MCF 10A (cell line): ENCODE measurements around the gene AGPAT4. TPM values are rescaled to one million over a fixed set of nuclear protein-coding genes. Genes with fewer than 3 reads are reported as not detected.

Source experiments
- BruUV-seq: library from RNA; stranded (reverse); fragments of 400-500 nt; replicated peaks from 2 replicates; lab custom pipeline; 2021; lab: Mats Ljungman, UMichigan
- CTCF ChIA-PET: fragments of 300-600 bp; sonication (Branson Sonifier 250); formaldehyde crosslinking; extraction: SDS; loops from one replicate; lab custom pipeline; 2021; ENCODE audit warnings: antibody characterized with exemption, inconsistent platforms; lab: Yijun Ruan, JAX
- POLR2A ChIA-PET: fragments of 300-600, 350-650 bp; sonication (Branson Sonifier 250); formaldehyde crosslinking; extraction: SDS; loops from one replicate; lab custom pipeline; 2020; ENCODE audit warnings: antibody characterized with exemption, inconsistent platforms; lab: Yijun Ruan, JAX
- DNase-seq: peaks from one replicate; pipeline ENCODE4 v3.0.0-alpha.2; 2018; ENCODE audit not compliant: unreplicated experiment
- H3K27ac Mint-ChIP-seq: one replicate; pipeline ENCODE4 v1.8.0; 2022; ENCODE audit warnings: mild to moderate bottlenecking, low read depth, mixed read lengths; ENCODE audit not compliant: unreplicated experiment
- H3K27me3 Mint-ChIP-seq: one replicate; pipeline ENCODE4 v1.8.0; 2022; ENCODE audit warnings: mixed read lengths; ENCODE audit not compliant: insufficient read depth, unreplicated experiment
- H3K36me3 Mint-ChIP-seq: one replicate; pipeline ENCODE4 v1.8.0; 2022; ENCODE audit warnings: mild to moderate bottlenecking, moderate library complexity, mixed read lengths; ENCODE audit not compliant: insufficient read depth, unreplicated experiment
- H3K4me1 Mint-ChIP-seq: one replicate; pipeline ENCODE4 v1.8.0; 2022; ENCODE audit warnings: mixed read lengths; ENCODE audit not compliant: insufficient read depth, unreplicated experiment
- H3K4me3 Mint-ChIP-seq: one replicate; pipeline ENCODE4 v1.8.0; 2022; ENCODE audit warnings: mild to moderate bottlenecking, moderate library complexity, mixed read lengths; ENCODE audit not compliant: unreplicated experiment
- H3K9me3 Mint-ChIP-seq: one replicate; pipeline ENCODE4 v1.8.0; 2022; ENCODE audit warnings: mixed read lengths; ENCODE audit not compliant: unreplicated experiment
- intact Hi-C: fragments of 100-400 bp; cut with micrococcal nuclease; formaldehyde crosslinking; loops from 2 replicates; pipeline ENCODE4 v1.14.1; 2022
- total RNA-seq: library from RNA; stranded (reverse); gene quantifications from 2 replicates; pipeline ENCODE4 v1.2.3, GENCODE V29; 2022
- TF ChIP-seq, protein P1 (sequence below): fragments of 200-600 bp; IDR thresholded peaks from one replicate; pipeline ENCODE4 v1.8.0; 2022; ENCODE audit warnings: antibody characterized with exemption, mild to moderate bottlenecking; ENCODE audit not compliant: unreplicated experiment

Gene AGPAT4
- total RNA-seq, 1 experiment from 2014 or later, result 5.6 TPM

- TF ChIP-seq, protein P1, sequence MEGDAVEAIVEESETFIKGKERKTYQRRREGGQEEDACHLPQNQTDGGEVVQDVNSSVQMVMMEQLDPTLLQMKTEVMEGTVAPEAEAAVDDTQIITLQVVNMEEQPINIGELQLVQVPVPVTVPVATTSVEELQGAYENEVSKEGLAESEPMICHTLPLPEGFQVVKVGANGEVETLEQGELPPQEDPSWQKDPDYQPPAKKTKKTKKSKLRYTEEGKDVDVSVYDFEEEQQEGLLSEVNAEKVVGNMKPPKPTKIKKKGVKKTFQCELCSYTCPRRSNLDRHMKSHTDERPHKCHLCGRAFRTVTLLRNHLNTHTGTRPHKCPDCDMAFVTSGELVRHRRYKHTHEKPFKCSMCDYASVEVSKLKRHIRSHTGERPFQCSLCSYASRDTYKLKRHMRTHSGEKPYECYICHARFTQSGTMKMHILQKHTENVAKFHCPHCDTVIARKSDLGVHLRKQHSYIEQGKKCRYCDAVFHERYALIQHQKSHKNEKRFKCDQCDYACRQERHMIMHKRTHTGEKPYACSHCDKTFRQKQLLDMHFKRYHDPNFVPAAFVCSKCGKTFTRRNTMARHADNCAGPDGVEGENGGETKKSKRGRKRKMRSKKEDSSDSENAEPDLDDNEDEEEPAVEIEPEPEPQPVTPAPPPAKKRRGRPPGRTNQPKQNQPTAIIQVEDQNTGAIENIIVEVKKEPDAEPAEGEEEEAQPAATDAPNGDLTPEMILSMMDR, result no peak
- CTCF ChIA-PET, result interaction anchor here (1.0 kb wide), 1 partner anchor 14 kb away, joined by 3 read pairs; no protein-coding TSS in a partner anchor
- no peak for DNase-seq
- peaks cover 7% of the 10 kb centered on the region for H3K36me3 Mint-ChIP-seq
- BruUV-seq, result no TSS peak
- peaks cover 6% of the 10 kb centered on the region for H3K4me1 Mint-ChIP-seq
- H3K4me3 Mint-ChIP-seq, result no peak overlapping the region
- no peaks in the 10 kb centered on the region for H3K9me3 Mint-ChIP-seq
- POLR2A ChIA-PET, result interaction anchor here (0.7 kb wide), 1 partner anchor 21 kb away, joined by 3 read pairs; no protein-coding TSS in a partner anchor
- intact Hi-C loops, result no loop called here
- no peak overlapping the region for H3K27ac Mint-ChIP-seq
- H3K27me3 Mint-ChIP-seq, result no peaks in the 10 kb centered on the region
Observed at GRCh38 chr6:161163466-161164181, 110.2 kb downstream of the AGPAT4 start.

DNA sequence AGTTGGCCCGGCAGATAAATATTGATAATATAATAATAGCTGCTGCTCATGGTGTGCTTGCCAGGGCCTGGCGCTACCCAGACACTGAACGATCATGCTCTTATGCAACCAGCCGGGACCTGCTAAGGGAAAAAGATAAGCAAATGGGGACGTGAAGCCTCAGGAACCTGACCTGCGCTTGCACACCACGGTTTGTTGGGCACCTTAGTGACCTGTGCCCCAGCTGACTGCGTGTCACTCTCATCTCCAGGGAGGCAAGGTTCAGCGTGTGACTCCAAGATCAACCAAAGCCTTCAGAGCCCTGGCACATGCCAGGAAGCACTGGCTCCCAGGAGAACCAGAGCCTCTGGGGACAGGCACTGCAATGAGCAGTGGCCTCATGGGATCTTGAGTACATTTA, 111.1 kb downstream of the AGPAT4 start:
- BruUV-seq, result no TSS peak
- Mint-ChIP-seq H3K4me3 (no peak overlapping the region), H3K27me3 (no peaks in the 10 kb centered on the region), H3K9me3 (no peaks in the 10 kb centered on the region), H3K4me1 (no peaks in the 10 kb centered on the region), H3K27ac (no peak overlapping the region), H3K36me3 (peaks cover 7% of the 10 kb centered on the region)
- TF ChIP-seq, protein P1, result no peak
- ChIA-PET CTCF (interaction anchor here (0.8 to 2.3 kb wide), 2 partner anchors 10 to 208 kb away, joined by 3 to 13 read pairs; no protein-coding TSS in a partner anchor), POLR2A (no interaction called here)
- no peak for DNase-seq
- intact Hi-C loops, result no loop called here

DNA sequence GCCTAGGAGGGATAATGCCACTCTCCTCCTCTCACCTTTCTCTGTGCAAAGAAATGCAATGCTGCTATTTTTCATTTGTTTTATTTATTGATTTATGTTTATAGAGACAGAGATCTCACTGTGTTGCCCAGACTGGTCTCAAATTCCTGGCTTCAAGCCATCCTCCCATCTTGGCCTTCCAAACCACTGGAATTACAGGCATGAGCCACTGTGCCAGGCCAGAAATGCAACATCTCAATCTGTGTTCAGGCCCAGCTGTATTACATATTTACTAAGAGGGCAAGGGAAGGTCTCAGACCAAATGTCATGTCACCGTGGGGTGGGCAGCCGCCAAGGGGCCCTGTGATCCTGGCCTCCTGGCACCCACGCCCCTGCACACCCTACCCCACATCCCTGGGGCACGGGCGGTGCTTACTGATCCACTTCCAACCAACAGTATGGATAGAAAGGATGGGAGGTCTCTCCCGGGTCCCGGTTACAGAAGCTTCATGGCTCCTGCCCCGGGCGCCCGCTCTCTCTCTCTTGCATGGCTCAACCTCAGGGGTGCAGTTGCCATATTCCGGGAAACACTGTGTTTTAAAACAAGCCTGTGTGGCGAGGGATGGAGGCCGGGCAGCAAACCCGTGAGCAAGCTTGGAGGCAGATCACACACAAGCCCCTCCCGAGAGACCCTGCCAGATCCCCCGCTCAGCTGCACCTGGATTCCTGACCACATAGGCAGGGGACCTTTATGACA, 111.8 kb downstream of the AGPAT4 start:
- no peak overlapping the region for H3K27ac Mint-ChIP-seq
- intact Hi-C loops, result no loop called here
- no peaks in the 10 kb centered on the region for H3K27me3 Mint-ChIP-seq
- TF ChIP-seq, protein P1, result no peak
- ChIA-PET CTCF (interaction anchor here (0.8 to 2.3 kb wide), 2 partner anchors 9 to 208 kb away, joined by 3 to 13 read pairs; no protein-coding TSS in a partner anchor), POLR2A (no interaction called here)
- BruUV-seq, result no TSS peak
- no peaks in the 10 kb centered on the region for H3K4me1 Mint-ChIP-seq
- peaks cover 7% of the 10 kb centered on the region for H3K36me3 Mint-ChIP-seq
- H3K4me3 Mint-ChIP-seq, result no peak overlapping the region
- no peak for DNase-seq
- no peaks in the 10 kb centered on the region for H3K9me3 Mint-ChIP-seq

GRCh38 chr6:161161121-161161520, 112.7 kb downstream of the AGPAT4 start:
- intact Hi-C loops, result no loop called here
- POLR2A ChIA-PET, result no interaction called here
- BruUV-seq, result no TSS peak

More at GRCh38 chr6:161161121-161161520, 112.7 kb downstream of the AGPAT4 start:
- TF ChIP-seq, protein P1, result no peak
- no peak overlapping the region for H3K27ac Mint-ChIP-seq
- DNase-seq, result no peak
- H3K9me3 Mint-ChIP-seq, result no peaks in the 10 kb centered on the region
- H3K4me1 Mint-ChIP-seq, result no peaks in the 10 kb centered on the region
- peaks cover 7% of the 10 kb centered on the region for H3K36me3 Mint-ChIP-seq
- CTCF ChIA-PET, result interaction anchor here (2.3 kb wide), 1 partner anchor 209 kb away, joined by 13 read pairs; no protein-coding TSS in a partner anchor
- H3K27me3 Mint-ChIP-seq, result no peaks in the 10 kb centered on the region
- no peak overlapping the region for H3K4me3 Mint-ChIP-seq
